Peyer's patch (tissue), 4 donors: ENCODE results near the gene OMA1.

Experiments
- CTCF ChIP-seq, 6 experiments: fragments of 450-650 bp in 4 of 6; fragments of 200-600 bp in 2 of 6; sonication (generic) in 1 of 6; IDR thresholded peaks; one replicate each; pipeline ENCODE4 v1.5.1; 2017 to 2019; ENCODE audit warnings: antibody characterized with exemption in 6 of 6, mild to moderate bottlenecking in 3 of 6, moderate library complexity in 1 of 6
- POLR2A ChIP-seq, 2 donors: fragments of 450-650 bp; IDR thresholded peaks; one replicate each; pipeline ENCODE4 v1.5.1; 2017; ENCODE audit warnings: antibody characterized with exemption in 2 of 2, mild to moderate bottlenecking in 2 of 2, moderate library complexity in 2 of 2

GRCh38 chr1:58437623-58438022 lies 108.9 kb downstream of the OMA1 start:
- no peak for TF ChIP-seq CTCF (IDR thresholded peaks at IDR 0.05)
- no peak for TF ChIP-seq POLR2A (IDR thresholded peaks at IDR 0.05)
